ENCODE results near the gene NQO1. TPM values are rescaled to one million over a fixed set of nuclear protein-coding genes. Genes with fewer than 3 reads are reported as not detected.

NQO1 gene
- total RNA-seq, 4 donors from 2014 or later = 124 to 409 (median 154) TPM

GRCh38 chr16:69699915-69700314 is 26.4 kb downstream of the NQO1 start:
- no peak for TF ChIP-seq CTCF (IDR thresholded peaks at IDR 0.05; ENCODE audit: low read depth)

GRCh38 chr16:69698404-69698803 is 28.0 kb downstream of the NQO1 start:
- TF ChIP-seq CTCF (IDR thresholded peaks at IDR 0.05; ENCODE audit: low read depth) = no peak

GRCh38 chr16:69693916-69694315 is 32.4 kb downstream of the NQO1 start:
- no peak for TF ChIP-seq CTCF (IDR thresholded peaks at IDR 0.05; ENCODE audit: low read depth)

GRCh38 chr16:69691980-69692911 is 34.1 kb downstream of the NQO1 start:
- TF ChIP-seq CTCF (IDR thresholded peaks at IDR 0.05; ENCODE audit: low read depth) = no peak

GRCh38 chr16:69688589-69688988 is 37.8 kb downstream of the NQO1 start:
- TF ChIP-seq CTCF (IDR thresholded peaks at IDR 0.05; ENCODE audit: low read depth) = no peak

- no peak for TF ChIP-seq CTCF (IDR thresholded peaks at IDR 0.05; ENCODE audit: low read depth)
Observed at GRCh38 chr16:69680358-69680757, 46.0 kb downstream of the NQO1 start.

GRCh38 chr16:69672998-69673713 is 53.2 kb downstream of the NQO1 start:
- TF ChIP-seq CTCF (IDR thresholded peaks at IDR 0.05; ENCODE audit: low read depth) = no peak
